ENCODE measurements around the gene CTNNA3.
"Not testable (repeated sequence)": the region's sequence is repeated elsewhere in the genome, so short reads cannot be mapped to it uniquely, and the experiment has no call there.

The CTNNA3 gene

GRCh38 chr10:66336791-66337190 is 1359.2 kb downstream of the CTNNA3 start:
- no peak overlapping the region for H3K27ac ChIP-seq
- H3K36me3 ChIP-seq (ENCODE audit: control insufficient read depth, insufficient read depth, low read length) = no peaks in the 10 kb centered on the region
- H2AFZ ChIP-seq = no peak overlapping the region
- no peaks in the 10 kb centered on the region for H3K79me2 ChIP-seq
- H3K4me2 ChIP-seq (ENCODE audit: low read length) = no peak overlapping the region
- no peak overlapping the region for H3K4me3 ChIP-seq (ENCODE audit: low read depth, low read length)
- H3K27me3 ChIP-seq (ENCODE audit: control insufficient read depth, insufficient read depth, low read length) = no peaks in the 10 kb centered on the region
- H3K9me3 ChIP-seq (ENCODE audit: control insufficient read depth, low read length) = no peaks in the 10 kb centered on the region
- TF ChIP-seq, protein P1, sequence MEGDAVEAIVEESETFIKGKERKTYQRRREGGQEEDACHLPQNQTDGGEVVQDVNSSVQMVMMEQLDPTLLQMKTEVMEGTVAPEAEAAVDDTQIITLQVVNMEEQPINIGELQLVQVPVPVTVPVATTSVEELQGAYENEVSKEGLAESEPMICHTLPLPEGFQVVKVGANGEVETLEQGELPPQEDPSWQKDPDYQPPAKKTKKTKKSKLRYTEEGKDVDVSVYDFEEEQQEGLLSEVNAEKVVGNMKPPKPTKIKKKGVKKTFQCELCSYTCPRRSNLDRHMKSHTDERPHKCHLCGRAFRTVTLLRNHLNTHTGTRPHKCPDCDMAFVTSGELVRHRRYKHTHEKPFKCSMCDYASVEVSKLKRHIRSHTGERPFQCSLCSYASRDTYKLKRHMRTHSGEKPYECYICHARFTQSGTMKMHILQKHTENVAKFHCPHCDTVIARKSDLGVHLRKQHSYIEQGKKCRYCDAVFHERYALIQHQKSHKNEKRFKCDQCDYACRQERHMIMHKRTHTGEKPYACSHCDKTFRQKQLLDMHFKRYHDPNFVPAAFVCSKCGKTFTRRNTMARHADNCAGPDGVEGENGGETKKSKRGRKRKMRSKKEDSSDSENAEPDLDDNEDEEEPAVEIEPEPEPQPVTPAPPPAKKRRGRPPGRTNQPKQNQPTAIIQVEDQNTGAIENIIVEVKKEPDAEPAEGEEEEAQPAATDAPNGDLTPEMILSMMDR (IDR thresholded peaks at IDR 0.05) = no peak
- H3K9ac ChIP-seq = no peak overlapping the region
- H3K4me1 ChIP-seq = no peaks in the 10 kb centered on the region

GRCh38 chr10:66335753-66336152 is 1360.2 kb downstream of the CTNNA3 start:
- not testable (repeated sequence) for H3K36me3 ChIP-seq (ENCODE audit: control insufficient read depth, insufficient read depth, low read length); H3K9me3 ChIP-seq (ENCODE audit: control insufficient read depth, low read length); H3K27ac ChIP-seq; H3K9ac ChIP-seq; H3K79me2 ChIP-seq; H3K4me2 ChIP-seq (ENCODE audit: low read length); H3K4me1 ChIP-seq; H2AFZ ChIP-seq; H3K4me3 ChIP-seq (ENCODE audit: low read depth, low read length); H3K27me3 ChIP-seq (ENCODE audit: control insufficient read depth, insufficient read depth, low read length)

GRCh38 chr10:66329147-66329546 is 1366.8 kb downstream of the CTNNA3 start:
- no peak overlapping the region for H3K4me2 ChIP-seq (ENCODE audit: low read length)
- no peaks in the 10 kb centered on the region for H3K79me2 ChIP-seq
- no peaks in the 10 kb centered on the region for H3K36me3 ChIP-seq (ENCODE audit: control insufficient read depth, insufficient read depth, low read length)
- H3K4me1 ChIP-seq = no peaks in the 10 kb centered on the region
- H3K9me3 ChIP-seq (ENCODE audit: control insufficient read depth, low read length) = no peaks in the 10 kb centered on the region
- TF ChIP-seq, protein P1 (IDR thresholded peaks at IDR 0.05) = no peak
- no peak overlapping the region for H3K9ac ChIP-seq
- H2AFZ ChIP-seq = no peak overlapping the region
- no peak overlapping the region for H3K4me3 ChIP-seq (ENCODE audit: low read depth, low read length)
- H3K27ac ChIP-seq = no peak overlapping the region
- no peaks in the 10 kb centered on the region for H3K27me3 ChIP-seq (ENCODE audit: control insufficient read depth, insufficient read depth, low read length)

- Histone ChIP-seq H2AFZ (no peak overlapping the region), H3K27me3 (ENCODE audit: control insufficient read depth, insufficient read depth, low read length) (no peaks in the 10 kb centered on the region), H3K4me3 (ENCODE audit: low read depth, low read length) (no peak overlapping the region), H3K9ac (no peak overlapping the region), H3K4me1 (no peaks in the 10 kb centered on the region), H3K4me2 (ENCODE audit: low read length) (no peak overlapping the region), H3K27ac (no peak overlapping the region), H3K36me3 (ENCODE audit: control insufficient read depth, insufficient read depth, low read length) (no peaks in the 10 kb centered on the region), H3K9me3 (ENCODE audit: control insufficient read depth, low read length) (no peaks in the 10 kb centered on the region), H3K79me2 (no peaks in the 10 kb centered on the region)
- TF ChIP-seq, protein P1 (IDR thresholded peaks at IDR 0.05) = no peak
These were observed 1369.1 kb downstream of the CTNNA3 start for GRCh38 chr10:66326876-66327275.

- TF ChIP-seq, protein P1 (IDR thresholded peaks at IDR 0.05) = no peak
- Histone ChIP-seq H3K9me3 (ENCODE audit: control insufficient read depth, low read length) (no peaks in the 10 kb centered on the region), H3K4me2 (ENCODE audit: low read length) (no peak overlapping the region), H3K27me3 (ENCODE audit: control insufficient read depth, insufficient read depth, low read length) (no peaks in the 10 kb centered on the region), H2AFZ (no peak overlapping the region), H3K4me3 (ENCODE audit: low read depth, low read length) (no peak overlapping the region), H3K4me1 (no peaks in the 10 kb centered on the region), H3K36me3 (ENCODE audit: control insufficient read depth, insufficient read depth, low read length) (no peaks in the 10 kb centered on the region), H3K79me2 (no peaks in the 10 kb centered on the region), H3K9ac (no peak overlapping the region), H3K27ac (no peak overlapping the region)
These were observed 1373.2 kb downstream of the CTNNA3 start for GRCh38 chr10:66322777-66323176.

All from parathyroid adenoma (tissue), 2 donors.